DOHH2 (cell line): ENCODE results near the gene INKA2.

Source experiments
- H3F3A ChIP-seq: fragments of 200-600 bp; sonication (generic), shearing (Covaris generic); 2 replicates; pipeline ENCODE4 v1.6.0; 2016; ENCODE audit warnings: antibody characterized with exemption, mild to moderate bottlenecking; ENCODE audit not compliant: control insufficient read depth, insufficient read depth
- H3K27ac ChIP-seq: fragments of 200-600 bp; sonication (generic); 2 replicates; pipeline ENCODE4 v1.5.1; 2014; ENCODE audit warnings: low read depth, mild to moderate bottlenecking, low read length, moderate library complexity
- H3K27me3 ChIP-seq: fragments of 200-600 bp; sonication (generic); 2 replicates; pipeline ENCODE4 v1.6.1; 2014; ENCODE audit warnings: mild to moderate bottlenecking, low read length, mixed read lengths; ENCODE audit not compliant: control insufficient read depth
- H3K36me3 ChIP-seq: fragments of 200-600 bp; sonication (generic); 2 replicates; pipeline ENCODE4 v1.6.1; 2014; ENCODE audit warnings: mild to moderate bottlenecking, low read length, moderate library complexity, mixed read lengths; ENCODE audit not compliant: control insufficient read depth
- H3K4me1 ChIP-seq: fragments of 200-600 bp; sonication (generic); 2 replicates; pipeline ENCODE4 v1.6.1; 2014; ENCODE audit warnings: mild to moderate bottlenecking, low read length, mixed read lengths; ENCODE audit not compliant: control insufficient read depth
- H3K4me2 ChIP-seq: fragments of 200-600 bp; sonication (generic); 2 replicates; pipeline ENCODE4 v1.6.0; 2014; ENCODE audit warnings: mild to moderate bottlenecking, low read length, moderate library complexity
- H3K4me3 ChIP-seq: fragments of 200-600 bp; sonication (generic); 2 replicates; pipeline ENCODE4 v1.5.1; 2014; ENCODE audit warnings: mild to moderate bottlenecking, low read length, mixed read lengths
- H3K79me2 ChIP-seq: fragments of 200-600 bp; sonication (generic); 2 replicates; pipeline ENCODE4 v1.6.1; 2014; ENCODE audit warnings: mild to moderate bottlenecking, low read length, mixed read lengths; ENCODE audit not compliant: control insufficient read depth
- H3K9me2 ChIP-seq: fragments of 200-600 bp; sonication (generic); replicated peaks from 2 replicates; pipeline ENCODE4 v1.6.1; 2014; ENCODE audit warnings: mild to moderate bottlenecking, low read length, mixed read lengths; ENCODE audit not compliant: control insufficient read depth
- H3K9me3 ChIP-seq: fragments of 200-600 bp; sonication (generic); 2 replicates; pipeline ENCODE4 v1.6.1; 2014; ENCODE audit warnings: antibody characterized with exemption, low read length, mixed read lengths; ENCODE audit not compliant: control insufficient read depth, insufficient read depth
- H4K20me1 ChIP-seq: fragments of 200-600 bp; sonication (generic); 2 replicates; pipeline ENCODE4 v1.6.0; 2014; ENCODE audit warnings: low read depth, mild to moderate bottlenecking, antibody characterized with exemption, low read length, moderate library complexity; ENCODE audit not compliant: control insufficient read depth, insufficient read depth
- CTCF ChIP-seq: fragments of 200-600 bp; sonication (generic); IDR thresholded peaks from one replicate; pipeline ENCODE4 v1.5.1; 2014; ENCODE audit warnings: antibody characterized with exemption, mild to moderate bottlenecking, low read depth, low read length; ENCODE audit not compliant: poor library complexity, severe bottlenecking
- EZH2phosphoT487 ChIP-seq: fragments of 200-600 bp; sonication (generic); IDR thresholded peaks from 2 replicates; pipeline ENCODE4 v1.6.1; 2017; ENCODE audit warnings: borderline replicate concordance, mild to moderate bottlenecking, antibody characterized with exemption, low read length, moderate library complexity, mixed read lengths

The INKA2 gene

DNA sequence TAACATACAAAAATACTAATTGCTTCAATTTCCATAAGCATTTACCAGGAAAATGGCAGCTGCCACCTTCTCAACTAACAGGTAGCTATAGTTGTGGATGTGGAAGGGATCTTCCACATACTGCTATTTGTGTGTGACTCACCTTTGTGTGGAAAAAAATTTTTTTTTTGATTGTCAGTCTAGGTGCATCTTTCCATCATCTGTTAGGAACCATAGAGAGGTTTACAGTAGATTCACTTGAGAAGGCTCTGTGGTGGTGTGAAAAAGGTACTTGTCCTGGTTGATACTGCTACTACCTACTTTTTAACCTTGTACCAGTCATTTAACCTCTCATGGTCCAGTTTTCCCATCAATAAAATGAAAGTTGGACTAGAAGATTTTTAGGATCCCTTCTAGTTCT is 29.4 kb upstream of the INKA2 start:
- Histone ChIP-seq H3K27ac (no peak overlapping the region), H3K79me2 (peaks cover 41% of the 10 kb centered on the region), H3K4me1 (0 out of 2 replicates have a peak, but pooled peaks cover 2% of the 10 kb centered on the region), H4K20me1 (peaks cover 5% of the 10 kb centered on the region; the same call in 1 of the 2 replicates), H3F3A (peaks cover 11% of the 10 kb centered on the region), H3K9me2 (no peaks in the 10 kb centered on the region), H3K9me3 (no peaks in the 10 kb centered on the region), H3K27me3 (no peaks in the 10 kb centered on the region), H3K4me2 (no peak overlapping the region), H3K36me3 (peaks cover 78% of the 10 kb centered on the region), H3K4me3 (no peak overlapping the region)
- TF ChIP-seq CTCF (no peak), EZH2phosphoT487 (no peak)

- Histone ChIP-seq H3K79me2 (peaks cover 41% of the 10 kb centered on the region), H3K9me2 (no peaks in the 10 kb centered on the region), H3K4me3 (no peak overlapping the region), H3K27me3 (no peaks in the 10 kb centered on the region), H4K20me1 (peaks cover 5% of the 10 kb centered on the region; the same call in 1 of the 2 replicates), H3K4me1 (0 out of 2 replicates have a peak, but pooled peaks cover 2% of the 10 kb centered on the region), H3K36me3 (peaks cover 84% of the 10 kb centered on the region), H3K4me2 (no peak overlapping the region), H3F3A (peaks cover 11% of the 10 kb centered on the region), H3K9me3 (no peaks in the 10 kb centered on the region), H3K27ac (no peak overlapping the region)
- TF ChIP-seq EZH2phosphoT487 (no peak), CTCF (no peak)
These were observed 28.8 kb upstream of the INKA2 start for GRCh38 chr1:111768023-111768422.

DNA sequence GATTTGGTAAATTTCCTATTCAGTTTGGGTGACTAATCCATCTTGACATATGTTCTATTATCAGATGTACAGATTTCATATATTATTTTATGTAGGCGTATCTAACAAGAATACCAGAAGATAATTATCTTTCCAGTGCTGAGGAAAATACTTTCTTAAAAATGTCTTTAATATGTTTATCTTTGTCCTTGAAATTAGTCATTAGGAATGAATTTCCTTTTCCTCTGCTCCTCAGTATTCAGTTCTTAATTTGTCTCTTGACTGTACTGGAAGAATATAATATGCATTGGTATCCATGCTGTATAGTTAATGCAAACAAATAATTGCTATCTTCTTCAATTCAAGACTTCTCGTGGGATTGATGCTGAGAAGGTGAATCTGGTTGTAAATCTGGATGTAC is 23.1 kb upstream of the INKA2 start:
- Histone ChIP-seq H3K4me1 (peaks cover 5% of the 10 kb centered on the region), H4K20me1 (peaks cover 4% of the 10 kb centered on the region; the same call in 1 of the 2 replicates), H3K9me2 (no peaks in the 10 kb centered on the region), H3K4me2 (no peak overlapping the region), H3K27me3 (no peaks in the 10 kb centered on the region), H3K9me3 (no peaks in the 10 kb centered on the region), H3K27ac (no peak overlapping the region), H3F3A (no peaks in the 10 kb centered on the region), H3K4me3 (no peak overlapping the region), H3K79me2 (peaks cover 46% of the 10 kb centered on the region), H3K36me3 (peaks cover 94% of the 10 kb centered on the region)
- TF ChIP-seq EZH2phosphoT487: no peak
- no peak for TF ChIP-seq CTCF

- Histone ChIP-seq H3K9me2 (no peaks in the 10 kb centered on the region), H3F3A (no peaks in the 10 kb centered on the region), H3K4me3 (no peak overlapping the region), H3K27me3 (no peaks in the 10 kb centered on the region), H3K79me2 (peaks cover 47% of the 10 kb centered on the region), H3K36me3 (peaks cover 95% of the 10 kb centered on the region), H3K9me3 (no peaks in the 10 kb centered on the region), H4K20me1 (peaks cover 9% of the 10 kb centered on the region; the same call in 1 of the 2 replicates), H3K4me1 (peaks cover 12% of the 10 kb centered on the region), H3K4me2 (no peak overlapping the region), H3K27ac (no peak overlapping the region)
- TF ChIP-seq CTCF (no peak), EZH2phosphoT487 (no peak)
These were observed 22.5 kb upstream of the INKA2 start for GRCh38 chr1:111761717-111762116.
